Natural killer cell (primary cell): ENCODE measurements around the gene FHIT. TPM values are rescaled to one million over a fixed set of nuclear protein-coding genes. Genes with fewer than 3 reads are reported as not detected.
"Not testable (repeated sequence)": the region's sequence is repeated elsewhere in the genome, so short reads cannot be mapped to it uniquely, and the experiment has no call there.

Experiments
- ATAC-seq, 3 donors: fragments of 150-1000 bp in 2 of 3; fragments of 200-7000 bp in 1 of 3; cut with Tn5 transposase; 1 replicate in 1 of 3; 2 replicates in 2 of 3; pipeline ENCODE4 v1.10.0; 2021; ENCODE audit warnings: mild to moderate bottlenecking in 2 of 3, moderate library complexity in 2 of 3
- DNase-seq, 2 donors: peaks; one replicate each; pipeline versions ENCODE4 v3.0.0 to v3.0.0-alpha.2; 2013 to 2021; ENCODE audit warnings: mixed read lengths in 1 of 2
- H3K27ac ChIP-seq: one replicate; pipeline ENCODE4 v1.5.1; 2013; ENCODE audit warnings: mild to moderate bottlenecking, low read length
- H3K27me3 ChIP-seq: one replicate; pipeline ENCODE4 v1.6.1; 2013; ENCODE audit warnings: low read length; ENCODE audit not compliant: control insufficient read depth, insufficient read depth
- H3K36me3 ChIP-seq: one replicate; pipeline ENCODE4 v1.6.1; 2013; ENCODE audit warnings: low read length; ENCODE audit not compliant: control insufficient read depth, insufficient read depth
- H3K4me1 ChIP-seq: one replicate; pipeline ENCODE4 v1.6.1; 2013; ENCODE audit warnings: low read length; ENCODE audit not compliant: control insufficient read depth, insufficient read depth
- H3K4me3 ChIP-seq: one replicate; pipeline ENCODE4 v1.5.1; 2013; ENCODE audit warnings: low read length
- H3K9me3 ChIP-seq: one replicate; pipeline ENCODE4 v1.6.1; 2013; ENCODE audit warnings: low read length; ENCODE audit not compliant: control insufficient read depth, insufficient read depth
- H3K27ac Mint-ChIP-seq, 2 donors: one replicate each; pipeline ENCODE4 v1.8.0; 2022; ENCODE audit warnings: mild to moderate bottlenecking in 2 of 2, mixed read lengths in 2 of 2, moderate library complexity in 1 of 2
- H3K27me3 Mint-ChIP-seq, 2 donors: one replicate each; pipeline ENCODE4 v1.8.0; 2022; ENCODE audit warnings: low read depth in 2 of 2, mixed read lengths in 2 of 2
- H3K36me3 Mint-ChIP-seq: one replicate; pipeline ENCODE4 v1.8.0; 2022; ENCODE audit warnings: mixed read lengths
- H3K4me1 Mint-ChIP-seq, 2 donors: one replicate each; pipeline ENCODE4 v1.8.0; 2022; ENCODE audit warnings: mixed read lengths in 2 of 2
- H3K4me3 Mint-ChIP-seq: one replicate; pipeline ENCODE4 v1.8.0; 2022; ENCODE audit warnings: mild to moderate bottlenecking, moderate library complexity, mixed read lengths
- H3K9me3 Mint-ChIP-seq, 2 donors: one replicate each; pipeline ENCODE4 v1.8.0; 2022; ENCODE audit warnings: mixed read lengths in 2 of 2
- CTCF ChIP-seq: fragments of 200-600 bp; IDR thresholded peaks from one replicate; pipeline ENCODE4 v1.8.0; 2022; ENCODE audit warnings: antibody characterized with exemption
- WGBS: methylation state at CpG from one replicate; pipeline ENCODE4 v1.1.7; 2013; ENCODE audit warnings: missing lambda C conversion rate; ENCODE audit not compliant: insufficient coverage; 5-methylcytosine and 5-hydroxymethylcytosine counted together
- intact Hi-C: fragments of 100-400 bp; cut with micrococcal nuclease; formaldehyde crosslinking; loops from one replicate; pipeline ENCODE4 v1.14.2; 2022
- total RNA-seq, 4 donors: library from RNA; stranded (reverse); fragments of 120-200 nt in 1 of 4; gene quantifications; one replicate each; pipeline versions ENCODE4 v1.2.3 to v1.2.4, GENCODE V29; 2013 to 2022

FHIT gene
- total RNA-seq, 3 donors from 2014 or later (not counting 1 experiment from before 2014, with no cell fraction given): 2.7 to 6.1 (median 3.3) TPM

DNA sequence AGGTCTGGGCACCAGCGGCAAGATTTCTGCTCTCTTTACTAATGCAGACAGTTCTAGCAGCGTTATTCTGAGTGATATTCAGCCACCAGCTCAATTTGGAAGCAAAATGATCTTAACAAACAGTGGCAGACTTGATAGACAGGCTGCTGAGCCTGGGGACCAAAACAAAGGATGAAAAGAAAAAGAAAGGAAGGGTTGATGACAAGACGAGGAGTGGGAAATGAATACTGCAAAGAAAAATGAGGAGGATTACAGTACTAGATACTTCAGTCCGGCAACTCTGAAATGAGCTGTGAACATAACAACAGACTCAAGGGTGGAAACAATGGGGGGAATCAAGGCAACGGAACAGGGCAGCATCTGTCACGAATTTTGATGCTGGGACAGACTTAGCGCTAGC is 28.8 kb downstream of the FHIT start:
- intact Hi-C loops: no loop called here
- H3K4me1 ChIP-seq: no peaks in the 10 kb centered on the region
- H3K36me3 ChIP-seq: no peaks in the 10 kb centered on the region
- WGBS: 90% methylated on average over 7 of the region's 7 CpGs
- no peak overlapping the region for H3K27ac ChIP-seq
- no peak for TF ChIP-seq CTCF
- Mint-ChIP-seq H3K27me3 (no peaks in the 10 kb centered on the region), H3K4me1 (no peaks in the 10 kb centered on the region), H3K36me3 (no peaks in the 10 kb centered on the region), H3K4me3 (no peak overlapping the region), H3K9me3 (peaks cover 0 to under 1% of the 10 kb centered on the region in 2 donors), H3K27ac (no peak overlapping the region)
- no peaks in the 10 kb centered on the region for H3K9me3 ChIP-seq
- H3K4me3 ChIP-seq: no peak overlapping the region
- ATAC-seq (no peak), DNase-seq (no peak)
- no peaks in the 10 kb centered on the region for H3K27me3 ChIP-seq

- H3K27me3 ChIP-seq: no peaks in the 10 kb centered on the region
- H3K4me3 ChIP-seq: no peak overlapping the region
- Mint-ChIP-seq H3K27ac (no peak overlapping the region), H3K27me3 (no peaks in the 10 kb centered on the region), H3K36me3 (no peaks in the 10 kb centered on the region), H3K4me1 (no peaks in the 10 kb centered on the region), H3K9me3 (peaks cover 0 to 2% of the 10 kb centered on the region in 2 donors), H3K4me3 (no peak overlapping the region)
- DNase-seq (no peak), ATAC-seq (no peak)
- no peak overlapping the region for H3K27ac ChIP-seq
- H3K4me1 ChIP-seq: no peaks in the 10 kb centered on the region
- TF ChIP-seq CTCF: no peak
- 89% methylated on average over 6 of the region's 6 CpGs for WGBS
- intact Hi-C loops: no loop called here
- no peaks in the 10 kb centered on the region for H3K9me3 ChIP-seq
- no peaks in the 10 kb centered on the region for H3K36me3 ChIP-seq
These were observed 29.4 kb downstream of the FHIT start for GRCh38 chr3:61221759-61222362.

DNA sequence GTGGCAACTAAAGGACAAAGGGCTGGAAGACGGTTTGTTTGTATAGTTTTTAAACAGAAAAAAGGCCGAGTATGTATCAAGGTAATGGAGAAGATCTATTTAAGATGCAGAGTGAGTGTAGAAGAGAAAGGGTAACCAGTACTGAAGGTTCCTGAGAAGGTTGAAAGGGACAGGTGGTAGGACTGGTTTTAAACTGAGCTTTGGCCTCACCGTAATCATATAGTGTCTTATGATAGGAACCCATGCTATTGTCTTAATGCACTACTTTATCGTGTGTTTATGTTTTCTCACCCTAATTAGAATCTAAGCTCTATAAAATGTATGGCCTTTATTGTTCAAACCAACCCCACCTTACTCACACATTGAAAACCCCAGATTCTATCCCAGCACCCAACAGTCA is 32.7 kb downstream of the FHIT start:
- H3K27ac Mint-ChIP-seq: no peak overlapping the region
- no peak overlapping the region for H3K4me3 Mint-ChIP-seq
- DNase-seq (no peak), ATAC-seq (no peak)
- no peaks in the 10 kb centered on the region for H3K27me3 Mint-ChIP-seq
- no peaks in the 10 kb centered on the region for H3K36me3 Mint-ChIP-seq
- H3K36me3 ChIP-seq: no peaks in the 10 kb centered on the region
- no peaks in the 10 kb centered on the region for H3K9me3 ChIP-seq
- WGBS: 91% methylated on average over 4 of the region's 4 CpGs
- no peak overlapping the region for H3K27ac ChIP-seq
- H3K4me3 ChIP-seq: no peak overlapping the region
- no peak for TF ChIP-seq CTCF
- no peaks in the 10 kb centered on the region for H3K4me1 Mint-ChIP-seq
- no peaks in the 10 kb centered on the region for H3K4me1 ChIP-seq
- intact Hi-C loops: no loop called here
- H3K9me3 Mint-ChIP-seq: peaks cover 2 to 4% of the 10 kb centered on the region in 2 donors
- H3K27me3 ChIP-seq: no peaks in the 10 kb centered on the region

GRCh38 chr3:61216171-61216570 is 35.1 kb downstream of the FHIT start:
- ATAC-seq, H3K4me1 ChIP-seq, H3K4me1 Mint-ChIP-seq, H3K4me3 Mint-ChIP-seq, intact Hi-C loops, H3K27ac ChIP-seq, H3K4me3 ChIP-seq, DNase-seq, H3K27me3 Mint-ChIP-seq, H3K36me3 ChIP-seq, H3K9me3 Mint-ChIP-seq, H3K27me3 ChIP-seq, H3K9me3 ChIP-seq, H3K36me3 Mint-ChIP-seq, H3K27ac Mint-ChIP-seq: not testable (repeated sequence)
- WGBS: 94% methylated on average over 3 of the region's 3 CpGs
